Measurements from ENCODE around the gene JCAD. TPM values are rescaled to one million over a fixed set of nuclear protein-coding genes. Genes with fewer than 3 reads are reported as not detected.

Gene JCAD
- total and polyA plus RNA-seq, 2 experiments from 2014 or later = 0.78 to 2.1 TPM

DNA sequence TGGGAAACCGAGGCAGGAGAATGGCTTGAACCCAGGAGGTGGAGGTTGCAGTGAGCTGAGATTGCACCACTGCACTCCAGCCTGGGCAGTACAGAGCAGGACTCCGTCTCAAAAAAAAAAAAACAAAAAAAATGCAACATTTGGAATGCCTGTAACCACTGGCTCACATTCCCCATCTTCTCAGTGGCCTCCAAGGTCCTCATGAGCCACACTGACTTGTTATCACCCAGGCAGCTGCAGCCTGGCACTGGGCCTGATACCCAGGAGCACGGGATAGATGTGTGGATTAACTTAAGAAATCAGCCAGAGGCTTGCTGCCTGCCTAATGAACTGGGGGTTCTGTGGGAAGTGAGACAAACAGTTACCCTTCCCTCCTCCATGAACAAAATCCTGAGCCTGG lies 23.0 kb downstream of the JCAD start:
- H3K79me2 ChIP-seq (replicated peaks; ENCODE audit: insufficient read depth) = no peaks in the 10 kb centered on the region
- no peaks in the 10 kb centered on the region for H3K27me3 ChIP-seq (ENCODE audit: insufficient read depth)
- Mint-ChIP-seq H3K36me3 (ENCODE audit: low read depth) (no peaks in the 10 kb centered on the region; the same call in 2 of the 3 replicates), H3K27me3 (ENCODE audit: insufficient read depth, low read depth, poor library complexity) (peaks cover 2% of the 10 kb centered on the region), H3K4me3 (no peak overlapping the region), H3K9me3 (no peaks in the 10 kb centered on the region), H3K4me1 (peaks cover 23% of the 10 kb centered on the region), H3K27ac (no peak overlapping the region)
- H3K36me3 ChIP-seq (ENCODE audit: insufficient read depth) = no peaks in the 10 kb centered on the region
- H3K27ac ChIP-seq (ENCODE audit: low read depth) = no peak overlapping the region
- TF ChIP-seq, protein P1, sequence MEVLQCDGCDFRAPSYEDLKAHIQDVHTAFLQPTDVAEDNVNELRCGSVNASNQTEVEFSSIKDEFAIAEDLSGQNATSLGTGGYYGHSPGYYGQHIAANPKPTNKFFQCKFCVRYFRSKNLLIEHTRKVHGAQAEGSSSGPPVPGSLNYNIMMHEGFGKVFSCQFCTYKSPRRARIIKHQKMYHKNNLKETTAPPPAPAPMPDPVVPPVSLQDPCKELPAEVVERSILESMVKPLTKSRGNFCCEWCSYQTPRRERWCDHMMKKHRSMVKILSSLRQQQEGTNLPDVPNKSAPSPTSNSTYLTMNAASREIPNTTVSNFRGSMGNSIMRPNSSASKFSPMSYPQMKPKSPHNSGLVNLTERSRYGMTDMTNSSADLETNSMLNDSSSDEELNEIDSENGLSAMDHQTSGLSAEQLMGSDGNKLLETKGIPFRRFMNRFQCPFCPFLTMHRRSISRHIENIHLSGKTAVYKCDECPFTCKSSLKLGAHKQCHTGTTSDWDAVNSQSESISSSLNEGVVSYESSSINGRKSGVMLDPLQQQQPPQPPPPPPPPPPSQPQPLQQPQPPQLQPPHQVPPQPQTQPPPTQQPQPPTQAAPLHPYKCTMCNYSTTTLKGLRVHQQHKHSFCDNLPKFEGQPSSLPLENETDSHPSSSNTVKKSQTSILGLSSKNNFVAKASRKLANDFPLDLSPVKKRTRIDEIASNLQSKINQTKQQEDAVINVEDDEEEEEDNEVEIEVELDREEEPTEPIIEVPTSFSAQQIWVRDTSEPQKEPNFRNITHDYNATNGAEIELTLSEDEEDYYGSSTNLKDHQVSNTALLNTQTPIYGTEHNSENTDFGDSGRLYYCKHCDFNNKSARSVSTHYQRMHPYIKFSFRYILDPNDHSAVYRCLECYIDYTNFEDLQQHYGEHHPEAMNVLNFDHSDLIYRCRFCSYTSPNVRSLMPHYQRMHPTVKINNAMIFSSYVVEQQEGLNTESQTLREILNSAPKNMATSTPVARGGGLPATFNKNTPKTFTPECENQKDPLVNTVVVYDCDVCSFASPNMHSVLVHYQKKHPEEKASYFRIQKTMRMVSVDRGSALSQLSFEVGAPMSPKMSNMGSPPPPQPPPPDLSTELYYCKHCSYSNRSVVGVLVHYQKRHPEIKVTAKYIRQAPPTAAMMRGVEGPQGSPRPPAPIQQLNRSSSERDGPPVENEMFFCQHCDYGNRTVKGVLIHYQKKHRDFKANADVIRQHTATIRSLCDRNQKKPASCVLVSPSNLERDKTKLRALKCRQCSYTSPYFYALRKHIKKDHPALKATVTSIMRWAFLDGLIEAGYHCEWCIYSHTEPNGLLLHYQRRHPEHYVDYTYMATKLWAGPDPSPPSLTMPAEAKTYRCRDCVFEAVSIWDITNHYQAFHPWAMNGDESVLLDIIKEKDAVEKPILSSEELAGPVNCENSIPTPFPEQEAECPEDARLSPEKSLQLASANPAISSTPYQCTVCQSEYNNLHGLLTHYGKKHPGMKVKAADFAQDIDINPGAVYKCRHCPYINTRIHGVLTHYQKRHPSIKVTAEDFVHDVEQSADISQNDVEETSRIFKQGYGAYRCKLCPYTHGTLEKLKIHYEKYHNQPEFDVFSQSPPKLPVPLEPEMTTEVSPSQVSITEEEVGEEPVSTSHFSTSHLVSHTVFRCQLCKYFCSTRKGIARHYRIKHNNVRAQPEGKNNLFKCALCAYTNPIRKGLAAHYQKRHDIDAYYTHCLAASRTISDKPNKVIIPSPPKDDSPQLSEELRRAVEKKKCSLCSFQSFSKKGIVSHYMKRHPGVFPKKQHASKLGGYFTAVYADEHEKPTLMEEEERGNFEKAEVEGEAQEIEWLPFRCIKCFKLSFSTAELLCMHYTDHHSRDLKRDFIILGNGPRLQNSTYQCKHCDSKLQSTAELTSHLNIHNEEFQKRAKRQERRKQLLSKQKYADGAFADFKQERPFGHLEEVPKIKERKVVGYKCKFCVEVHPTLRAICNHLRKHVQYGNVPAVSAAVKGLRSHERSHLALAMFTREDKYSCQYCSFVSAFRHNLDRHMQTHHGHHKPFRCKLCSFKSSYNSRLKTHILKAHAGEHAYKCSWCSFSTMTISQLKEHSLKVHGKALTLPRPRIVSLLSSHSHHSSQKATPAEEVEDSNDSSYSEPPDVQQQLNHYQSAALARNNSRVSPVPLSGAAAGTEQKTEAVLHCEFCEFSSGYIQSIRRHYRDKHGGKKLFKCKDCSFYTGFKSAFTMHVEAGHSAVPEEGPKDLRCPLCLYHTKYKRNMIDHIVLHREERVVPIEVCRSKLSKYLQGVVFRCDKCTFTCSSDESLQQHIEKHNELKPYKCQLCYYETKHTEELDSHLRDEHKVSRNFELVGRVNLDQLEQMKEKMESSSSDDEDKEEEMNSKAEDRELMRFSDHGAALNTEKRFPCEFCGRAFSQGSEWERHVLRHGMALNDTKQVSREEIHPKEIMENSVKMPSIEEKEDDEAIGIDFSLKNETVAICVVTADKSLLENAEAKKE (CRISPR knock-in tag; IDR thresholded peaks at IDR 0.05) = no peak
- TF ChIP-seq, protein P2, sequence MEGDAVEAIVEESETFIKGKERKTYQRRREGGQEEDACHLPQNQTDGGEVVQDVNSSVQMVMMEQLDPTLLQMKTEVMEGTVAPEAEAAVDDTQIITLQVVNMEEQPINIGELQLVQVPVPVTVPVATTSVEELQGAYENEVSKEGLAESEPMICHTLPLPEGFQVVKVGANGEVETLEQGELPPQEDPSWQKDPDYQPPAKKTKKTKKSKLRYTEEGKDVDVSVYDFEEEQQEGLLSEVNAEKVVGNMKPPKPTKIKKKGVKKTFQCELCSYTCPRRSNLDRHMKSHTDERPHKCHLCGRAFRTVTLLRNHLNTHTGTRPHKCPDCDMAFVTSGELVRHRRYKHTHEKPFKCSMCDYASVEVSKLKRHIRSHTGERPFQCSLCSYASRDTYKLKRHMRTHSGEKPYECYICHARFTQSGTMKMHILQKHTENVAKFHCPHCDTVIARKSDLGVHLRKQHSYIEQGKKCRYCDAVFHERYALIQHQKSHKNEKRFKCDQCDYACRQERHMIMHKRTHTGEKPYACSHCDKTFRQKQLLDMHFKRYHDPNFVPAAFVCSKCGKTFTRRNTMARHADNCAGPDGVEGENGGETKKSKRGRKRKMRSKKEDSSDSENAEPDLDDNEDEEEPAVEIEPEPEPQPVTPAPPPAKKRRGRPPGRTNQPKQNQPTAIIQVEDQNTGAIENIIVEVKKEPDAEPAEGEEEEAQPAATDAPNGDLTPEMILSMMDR (conservative IDR thresholded peaks at IDR 0.05; ENCODE audit: low read depth in 2 of 2) = no peak
- TF ChIP-seq NANOG (IDR thresholded peaks at IDR 0.05; ENCODE audit: borderline replicate concordance) = no peak
- TF ChIP-seq EZH2phosphoT487 (IDR thresholded peaks at IDR 0.05; ENCODE audit: unreplicated experiment) = no peak
- no peak for TF ChIP-seq EZH2 (IDR thresholded peaks at IDR 0.05; ENCODE audit: low read depth, unreplicated experiment)
- no peak for TF ChIP-seq ZNF114 (CRISPR knock-in tag; IDR thresholded peaks at IDR 0.05)
- TF ChIP-seq, protein P3, sequence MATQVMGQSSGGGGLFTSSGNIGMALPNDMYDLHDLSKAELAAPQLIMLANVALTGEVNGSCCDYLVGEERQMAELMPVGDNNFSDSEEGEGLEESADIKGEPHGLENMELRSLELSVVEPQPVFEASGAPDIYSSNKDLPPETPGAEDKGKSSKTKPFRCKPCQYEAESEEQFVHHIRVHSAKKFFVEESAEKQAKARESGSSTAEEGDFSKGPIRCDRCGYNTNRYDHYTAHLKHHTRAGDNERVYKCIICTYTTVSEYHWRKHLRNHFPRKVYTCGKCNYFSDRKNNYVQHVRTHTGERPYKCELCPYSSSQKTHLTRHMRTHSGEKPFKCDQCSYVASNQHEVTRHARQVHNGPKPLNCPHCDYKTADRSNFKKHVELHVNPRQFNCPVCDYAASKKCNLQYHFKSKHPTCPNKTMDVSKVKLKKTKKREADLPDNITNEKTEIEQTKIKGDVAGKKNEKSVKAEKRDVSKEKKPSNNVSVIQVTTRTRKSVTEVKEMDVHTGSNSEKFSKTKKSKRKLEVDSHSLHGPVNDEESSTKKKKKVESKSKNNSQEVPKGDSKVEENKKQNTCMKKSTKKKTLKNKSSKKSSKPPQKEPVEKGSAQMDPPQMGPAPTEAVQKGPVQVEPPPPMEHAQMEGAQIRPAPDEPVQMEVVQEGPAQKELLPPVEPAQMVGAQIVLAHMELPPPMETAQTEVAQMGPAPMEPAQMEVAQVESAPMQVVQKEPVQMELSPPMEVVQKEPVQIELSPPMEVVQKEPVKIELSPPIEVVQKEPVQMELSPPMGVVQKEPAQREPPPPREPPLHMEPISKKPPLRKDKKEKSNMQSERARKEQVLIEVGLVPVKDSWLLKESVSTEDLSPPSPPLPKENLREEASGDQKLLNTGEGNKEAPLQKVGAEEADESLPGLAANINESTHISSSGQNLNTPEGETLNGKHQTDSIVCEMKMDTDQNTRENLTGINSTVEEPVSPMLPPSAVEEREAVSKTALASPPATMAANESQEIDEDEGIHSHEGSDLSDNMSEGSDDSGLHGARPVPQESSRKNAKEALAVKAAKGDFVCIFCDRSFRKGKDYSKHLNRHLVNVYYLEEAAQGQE (IDR thresholded peaks at IDR 0.05; ENCODE audit: unreplicated experiment) = no peak
- no peak for TF ChIP-seq ZNF331 (CRISPR knock-in tag; IDR thresholded peaks at IDR 0.05; ENCODE audit: low read depth)
- no peak for TF ChIP-seq POLR2AphosphoS5 (IDR thresholded peaks at IDR 0.05; ENCODE audit: low read depth)
- TF ChIP-seq CREB1 (CRISPR knock-in tag; IDR thresholded peaks at IDR 0.05; ENCODE audit: low read depth) = no peak
- TF ChIP-seq JUNB (IDR thresholded peaks at IDR 0.05; ENCODE audit: unreplicated experiment) = no peak
- no peak for TF ChIP-seq STAT1 (IDR thresholded peaks at IDR 0.05; ENCODE audit: unreplicated experiment)
- TF ChIP-seq, protein P4, sequence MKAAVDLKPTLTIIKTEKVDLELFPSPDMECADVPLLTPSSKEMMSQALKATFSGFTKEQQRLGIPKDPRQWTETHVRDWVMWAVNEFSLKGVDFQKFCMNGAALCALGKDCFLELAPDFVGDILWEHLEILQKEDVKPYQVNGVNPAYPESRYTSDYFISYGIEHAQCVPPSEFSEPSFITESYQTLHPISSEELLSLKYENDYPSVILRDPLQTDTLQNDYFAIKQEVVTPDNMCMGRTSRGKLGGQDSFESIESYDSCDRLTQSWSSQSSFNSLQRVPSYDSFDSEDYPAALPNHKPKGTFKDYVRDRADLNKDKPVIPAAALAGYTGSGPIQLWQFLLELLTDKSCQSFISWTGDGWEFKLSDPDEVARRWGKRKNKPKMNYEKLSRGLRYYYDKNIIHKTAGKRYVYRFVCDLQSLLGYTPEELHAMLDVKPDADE (IDR thresholded peaks at IDR 0.05) = no peak
- DNase-seq (ENCODE audit: low spot score) (no peak), ATAC-seq (no peak)
- no peak overlapping the region for H3K4me3 ChIP-seq
- no peaks in the 10 kb centered on the region for H4K20me1 ChIP-seq (replicated peaks; ENCODE audit: insufficient read depth)
- no peak overlapping the region for H3K4me2 ChIP-seq
- H3F3A ChIP-seq (replicated peaks; ENCODE audit: low read depth) = no peaks in the 10 kb centered on the region
- no peak overlapping the region for H2AFZ ChIP-seq
- peaks cover 18% of the 10 kb centered on the region for H3K4me1 ChIP-seq (ENCODE audit: insufficient read depth)
- H3K9me2 ChIP-seq (ENCODE audit: insufficient read depth) = no peaks in the 10 kb centered on the region

Data from GM23338 (cell line).